Pancreas (tissue), 10 donors: ENCODE data around the gene CLCN1. TPM values are rescaled to one million over a fixed set of nuclear protein-coding genes. Genes with fewer than 3 reads are reported as not detected.
A peak's percentile ranks its signal among the peaks of the same experiment; 100 is the strongest.

ENCODE experiments used
- ATAC-seq, 4 donors: fragments of 200-7000 bp; cut with Tn5 transposase; one replicate each; pipeline versions ENCODE4 v1.8.0 to v1.9.1; 2020; ENCODE audit warnings: mild to moderate bottlenecking in 4 of 4, moderate library complexity in 4 of 4
- DNase-seq, 6 donors: peaks; one replicate each; pipeline ENCODE4 v3.0.0-alpha.2; 2020
- FAIRE-seq: peaks from 2 replicates; lab custom pipeline; 2012; peaks lifted over from hg19 to GRCh38; lab: Jason Lieb, UNC
- H3K27ac ChIP-seq, 4 donors: fragments of 200-600 bp; sonication (generic); 1 replicate in 3 of 4; 2 replicates in 1 of 4; pipeline versions ENCODE4 v1.5.0 to v1.8.0; 2020
- H3K27me3 ChIP-seq, 4 donors: fragments of 200-600 bp; one replicate each; pipeline ENCODE4 v1.8.0; 2021
- H3K36me3 ChIP-seq, 3 donors: fragments of 200-600 bp; sonication (generic) in 1 of 3; one replicate each; pipeline versions ENCODE4 v1.5.0 to v1.8.0; 2020 to 2021
- H3K4me1 ChIP-seq, 3 donors: fragments of 200-600 bp; one replicate each; pipeline ENCODE4 v1.8.0; 2021
- H3K4me3 ChIP-seq, 4 donors: fragments of 200-600 bp; sonication (generic) in 2 of 4; one replicate each; pipeline versions ENCODE4 v1.5.0 to v1.8.0; 2020 to 2021
- H3K9me3 ChIP-seq, 4 donors: fragments of 200-600 bp; one replicate each; pipeline ENCODE4 v1.8.0; 2021
- CTCF ChIP-seq, 4 donors: fragments of 200-600 bp; sonication (generic) in 3 of 4; IDR thresholded peaks; one replicate each; pipeline versions ENCODE4 v1.5.0 to v1.8.0; 2021; ENCODE audit warnings: antibody characterized with exemption in 4 of 4
- WGBS, 2 donors: extraction: QIAGEN DNeasy Blood & Tissue Kit; methylation state at CpG; one replicate each; pipeline ENCODE4 v1.1.7; 2013; 5-methylcytosine and 5-hydroxymethylcytosine counted together
- intact Hi-C, 3 donors: fragments of 100-400 bp; cut with DNase I; formaldehyde crosslinking; loops; one replicate each; pipeline versions ENCODE4 v1.11.1 to v1.14.2; 2022
- polyA plus RNA-seq, 2 donors: library from polyadenylated mRNA; stranded (reverse); fragments of 200-250 nt; gene quantifications; one replicate each; pipeline ENCODE4 v1.2.3, GENCODE V29; 2013
- total RNA-seq, 6 donors: library from RNA; stranded (reverse); fragmentation: NEBNext Ultra II Directional in 4 of 6; extraction: Animal tissue kit (Norgen Biotek cat#: 25700) in 4 of 6; gene quantifications; one replicate each; pipeline versions ENCODE4 v1.2.1 to v1.2.4, GENCODE V29; 2021 to 2023
- donor health status: healthy with polysubstance abuse.
- donor health status: DM: no; HTN: no; CAD: no; lungs with moderate emphysema.
- donor health status: DM: no; HTN: no; CAD: no.
- donor health status: control.
- donor health status: control.
- donor health status: Bipolar disorder and iron deficiency.
- donor health status: DM: yes; HTN: yes; CAD: no.
- donor health status: DM: no; HTN: no; CAD: no.
- donor health status: DM: no; HTN: no; CAD: no.
- donor health status: DM: yes; HTN: yes; CAD: no.

Gene CLCN1
- total and polyA plus RNA-seq, 8 donors = 0.05 to 0.06 TPM; not detected in 6

GRCh38 chr7:143279186-143280098, 36.5 kb upstream of the CLCN1 start:
- TF ChIP-seq CTCF (IDR thresholded peaks at IDR 0.05) = no peak
- H3K36me3 ChIP-seq = no peaks in the 10 kb centered on the region
- ATAC-seq = peak; percentile 84 to 91 (median 87)
- H3K9me3 ChIP-seq = no peaks in the 10 kb centered on the region
- FAIRE-seq = peak; percentile 74
- no peak for DNase-seq
- intact Hi-C loops = no loop called here
- 24% methylated on average over 8 of the region's 8 CpGs for WGBS, 2 donors
- no peaks in the 10 kb centered on the region for H3K27me3 ChIP-seq
- peak overlapping the region; percentile 24 to 79 (median 54) for H3K27ac ChIP-seq
- H3K4me1 ChIP-seq = peaks cover 4 to 17% (median 16%) of the 10 kb centered on the region in 3 donors
- no peak overlapping the region for H3K4me3 ChIP-seq

GRCh38 chr7:143280160-143280559, 35.8 kb upstream of the CLCN1 start:
- FAIRE-seq (no peak), ATAC-seq (no peak), DNase-seq (no peak)
- WGBS, 2 donors = 29 to 48% methylated on average over 1 of the region's 1 CpG
- H3K9me3 ChIP-seq = no peaks in the 10 kb centered on the region
- TF ChIP-seq CTCF (IDR thresholded peaks at IDR 0.05) = no peak
- no peaks in the 10 kb centered on the region for H3K27me3 ChIP-seq
- H3K4me3 ChIP-seq = no peak overlapping the region
- intact Hi-C loops = no loop called here
- H3K4me1 ChIP-seq = peaks cover 4 to 17% (median 16%) of the 10 kb centered on the region in 3 donors
- peak overlapping the region; percentile 24 to 79 (median 54) for H3K27ac ChIP-seq
- H3K36me3 ChIP-seq = no peaks in the 10 kb centered on the region

GRCh38 chr7:143280566-143280965, 35.3 kb upstream of the CLCN1 start:
- ATAC-seq (no peak), FAIRE-seq (no peak), DNase-seq (no peak)
- peaks cover 4 to 17% (median 16%) of the 10 kb centered on the region in 3 donors for H3K4me1 ChIP-seq
- H3K4me3 ChIP-seq = no peak overlapping the region
- WGBS, 2 donors = 86 to 89% methylated on average over 2 of the region's 2 CpGs
- TF ChIP-seq CTCF (IDR thresholded peaks at IDR 0.05) = no peak
- no peaks in the 10 kb centered on the region for H3K27me3 ChIP-seq
- no peaks in the 10 kb centered on the region for H3K9me3 ChIP-seq
- H3K36me3 ChIP-seq = no peaks in the 10 kb centered on the region
- H3K27ac ChIP-seq = peak overlapping the region; percentile 24 to 79 (median 54)
- intact Hi-C loops = no loop called here

- Histone ChIP-seq H3K4me3 (no peak overlapping the region), H3K27me3 (no peaks in the 10 kb centered on the region), H3K27ac (no peak overlapping the region), H3K4me1 (peaks cover 4 to 20% (median 17%) of the 10 kb centered on the region in 3 donors), H3K36me3 (no peaks in the 10 kb centered on the region), H3K9me3 (no peaks in the 10 kb centered on the region)
- intact Hi-C loops = no loop called here
- no peak for FAIRE-seq
- ATAC-seq = no peak
- 81 to 82% methylated on average over 2 of the region's 2 CpGs for WGBS, 2 donors
- TF ChIP-seq CTCF (IDR thresholded peaks at IDR 0.05) = no peak
- DNase-seq = no peak
Observed at GRCh38 chr7:143281529-143281928, 34.4 kb upstream of the CLCN1 start.

- no peak overlapping the region for H3K4me3 ChIP-seq
- H3K36me3 ChIP-seq = no peaks in the 10 kb centered on the region
- FAIRE-seq (no peak), ATAC-seq (no peak), DNase-seq (no peak)
- H3K27me3 ChIP-seq = no peaks in the 10 kb centered on the region
- H3K27ac ChIP-seq = no peak overlapping the region
- peaks cover 4 to 20% (median 17%) of the 10 kb centered on the region in 3 donors for H3K4me1 ChIP-seq
- 85 to 92% methylated on average over 8 of the region's 8 CpGs for WGBS, 2 donors
- intact Hi-C loops = no loop called here
- no peaks in the 10 kb centered on the region for H3K9me3 ChIP-seq
- no peak for TF ChIP-seq CTCF (IDR thresholded peaks at IDR 0.05)
Observed at GRCh38 chr7:143282124-143282523, 33.8 kb upstream of the CLCN1 start.
